Esophagus muscularis mucosa (tissue), 4 donors: Measurements from ENCODE around the gene GMDS. TPM values are rescaled to one million over a fixed set of nuclear protein-coding genes. Genes with fewer than 3 reads are reported as not detected.

ENCODE experiments used
- DNase-seq: peaks from one replicate; pipeline ENCODE4 v3.0.0-alpha.2; 2017; ENCODE audit errors: extremely low spot score
- H3K27ac ChIP-seq, 4 donors: fragments of 200-600 bp; sonication (generic); replicated peaks in 1 of 4; 1 replicate in 3 of 4; 2 replicates in 1 of 4; pipeline ENCODE4 v1.5.1; 2016 to 2019; ENCODE audit warnings: mild to moderate bottlenecking in 1 of 4
- H3K27me3 ChIP-seq, 4 donors: fragments of 200-600 bp; sonication (generic); one replicate each; pipeline versions ENCODE4 v1.5.1 to v1.6.0; 2016 to 2019
- H3K36me3 ChIP-seq, 4 donors: fragments of 200-600 bp; sonication (generic); one replicate each; pipeline ENCODE4 v1.5.1; 2016 to 2019
- H3K4me1 ChIP-seq, 4 donors: fragments of 200-600 bp; sonication (generic); one replicate each; pipeline ENCODE4 v1.5.1; 2016 to 2019
- H3K4me3 ChIP-seq, 4 donors: fragments of 200-600 bp; sonication (generic); 1 replicate in 2 of 4; 2 replicates in 2 of 4; pipeline ENCODE4 v1.5.1; 2016 to 2019; ENCODE audit warnings: mild to moderate bottlenecking in 4 of 4, moderate library complexity in 1 of 4
- H3K9me3 ChIP-seq, 4 donors: fragments of 200-600 bp; sonication (generic); 1 replicate in 3 of 4; 2 replicates in 1 of 4; pipeline ENCODE4 v1.5.1; 2016 to 2019
- CTCF ChIP-seq, 3 experiments: fragments of 200-600 bp in 2 of 3; fragments of 450-650 bp in 1 of 3; sonication (generic) in 2 of 3; IDR thresholded peaks; one replicate each; pipeline ENCODE4 v1.5.1; 2017 to 2019; ENCODE audit warnings: antibody characterized with exemption in 3 of 3, mild to moderate bottlenecking in 2 of 3, moderate library complexity in 1 of 3
- EP300 ChIP-seq: sonication (generic); formaldehyde crosslinking; IDR thresholded peaks from one replicate; pipeline ENCODE4 v1.6.1; 2017; ENCODE audit warnings: antibody characterized with exemption
- POLR2A ChIP-seq: fragments of 450-650 bp; IDR thresholded peaks from one replicate; pipeline ENCODE4 v1.6.1; 2017; ENCODE audit warnings: antibody characterized with exemption, moderate library complexity, mild to moderate bottlenecking, low read depth
- POLR2AphosphoS5 ChIP-seq, 2 donors: sonication (generic); formaldehyde crosslinking; IDR thresholded peaks; one replicate each; pipeline ENCODE4 v1.6.1; 2017; ENCODE audit warnings: antibody characterized with exemption in 2 of 2
- WGBS: methylation state at CpG from one replicate; pipeline ENCODE4 v1.1.5; 2018; 5-methylcytosine and 5-hydroxymethylcytosine counted together
- intact Hi-C: fragments of 100-400 bp; cut with DNase I; formaldehyde crosslinking; loops from one replicate; pipeline ENCODE4 v1.15.1; 2023
- total RNA-seq, 4 donors: library from RNA; depleted of rRNA; stranded (reverse); fragments of >200 nt; gene quantifications; one replicate each; pipeline versions ENCODE4 v1.1.0 to v1.2.1, GENCODE V29; 2016

GMDS gene
- total RNA-seq, 4 donors from 2014 or later: 3.6 to 14.1 (median 6.0) TPM

GRCh38 chr6:1607516-1608221, 637.7 kb downstream of the GMDS start:
- H3K4me1 ChIP-seq: peaks cover 21 to 65% (median 59%) of the 10 kb centered on the region in 4 donors
- intact Hi-C loops: loop anchor here (5.0 kb wide), 1 partner anchor 1085 kb away; no protein-coding TSS in a partner anchor
- no peak for DNase-seq
- H3K27me3 ChIP-seq: peaks cover 11 to 83% (median 41%) of the 10 kb centered on the region in 4 donors
- H3K27ac ChIP-seq: no peak overlapping the region
- TF ChIP-seq EP300 (no peak), CTCF (IDR thresholded peaks at IDR 0.05) (no peak), POLR2A (no peak)
- peak overlapping the region in 1 of 4 donors; percentile 5 for H3K4me3 ChIP-seq
- 73% methylated on average over 23 of the region's 32 CpGs for WGBS
- no peaks in the 10 kb centered on the region for H3K36me3 ChIP-seq
- no peaks in the 10 kb centered on the region for H3K9me3 ChIP-seq

DNA sequence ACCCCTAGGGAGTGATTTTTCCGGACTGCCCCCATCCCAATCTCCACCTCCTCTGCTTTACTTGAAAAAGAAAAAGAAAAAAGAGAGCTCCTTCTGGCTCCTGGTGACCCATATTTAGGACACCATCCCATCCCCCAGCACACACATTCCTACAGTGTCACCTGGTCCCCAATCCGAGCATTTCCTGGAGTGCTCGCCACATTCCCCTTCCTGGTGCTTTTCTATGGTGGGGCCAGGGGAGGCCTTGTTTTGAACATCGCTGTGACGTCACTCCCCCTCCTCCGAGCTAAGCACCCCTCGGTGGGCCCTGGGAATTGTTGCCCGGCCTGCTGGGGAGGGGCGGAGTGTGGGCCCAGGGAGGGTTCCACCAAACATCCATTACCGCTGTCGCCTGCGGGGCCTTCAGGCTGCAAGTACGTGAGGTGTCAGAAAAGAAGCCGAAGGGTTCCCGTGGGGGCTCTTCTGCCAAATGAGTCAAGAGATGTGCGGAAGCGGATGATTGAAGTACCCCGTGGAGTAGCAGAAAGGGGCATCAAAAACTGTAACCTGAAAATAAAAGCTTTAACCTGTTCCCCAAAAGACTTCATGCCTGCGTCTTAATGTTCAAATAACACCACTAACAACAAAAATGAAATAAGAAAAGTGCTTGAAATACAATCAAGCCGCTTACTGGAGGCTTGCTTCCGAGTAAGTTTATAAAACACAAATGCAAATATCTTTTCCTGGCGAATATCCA, 638.5 kb downstream of the GMDS start:
- 55% methylated on average over 19 of the region's 22 CpGs for WGBS
- Histone ChIP-seq H3K36me3 (no peaks in the 10 kb centered on the region), H3K27me3 (peaks cover 11 to 83% (median 41%) of the 10 kb centered on the region in 4 donors), H3K9me3 (no peaks in the 10 kb centered on the region), H3K4me3 (no peak overlapping the region), H3K4me1 (peaks cover 21 to 59% (median 53%) of the 10 kb centered on the region in 4 donors), H3K27ac (no peak overlapping the region)
- TF ChIP-seq EP300 (no peak), POLR2AphosphoS5 (IDR thresholded peaks at IDR 0.05) (no peak), POLR2A (no peak), CTCF (IDR thresholded peaks at IDR 0.05) (no peak)
- intact Hi-C loops: loop anchor here (5.0 kb wide), 1 partner anchor 1085 kb away; no protein-coding TSS in a partner anchor
- no peak for DNase-seq

DNA sequence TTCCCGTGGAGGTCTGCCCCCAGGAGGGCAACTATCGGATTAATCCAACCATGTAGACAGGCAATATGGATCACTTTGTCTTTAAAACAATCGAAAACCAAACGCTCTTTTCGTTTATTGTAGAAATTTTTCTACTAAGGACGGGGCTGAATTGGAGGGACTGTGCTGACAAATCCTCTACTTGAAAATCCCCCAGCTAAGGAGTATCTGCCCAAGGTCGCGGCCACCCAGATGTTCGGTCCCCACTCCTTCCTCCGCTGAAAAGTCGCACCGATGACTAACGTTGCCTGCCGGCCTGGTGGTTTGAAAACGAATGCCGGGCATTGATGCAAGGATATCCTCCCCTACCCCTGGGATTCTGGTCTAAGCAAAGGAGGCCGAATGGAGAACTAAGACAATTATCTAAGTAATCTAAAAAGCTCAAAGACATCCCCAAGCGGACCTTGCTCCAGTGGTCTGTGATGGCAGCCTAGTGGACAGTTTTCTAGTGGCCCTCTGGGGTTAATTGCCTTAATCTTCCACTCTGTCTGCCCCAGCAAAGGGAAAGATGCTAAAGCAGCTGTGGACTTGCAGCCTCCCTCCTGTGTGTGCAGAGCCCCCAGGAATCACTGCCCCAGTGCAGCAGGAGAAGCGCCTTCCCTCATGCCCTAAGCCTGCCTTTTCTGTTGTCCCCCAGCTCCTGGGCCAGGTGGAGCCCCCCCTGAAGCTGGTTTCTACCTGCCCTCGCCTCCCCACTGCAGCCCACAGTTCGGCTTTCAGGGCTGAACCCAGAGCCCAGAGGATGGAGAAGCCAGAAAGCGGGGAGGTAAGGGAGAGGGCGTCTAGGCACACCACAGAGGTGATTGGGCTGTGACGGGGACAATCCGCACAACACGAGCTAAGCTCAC, 639.3 kb downstream of the GMDS start:
- no peak for TF ChIP-seq POLR2AphosphoS5 (IDR thresholded peaks at IDR 0.05)
- no peak for TF ChIP-seq CTCF (IDR thresholded peaks at IDR 0.05)
- no peak for TF ChIP-seq EP300
- no peak for TF ChIP-seq POLR2A
- no peaks in the 10 kb centered on the region for H3K9me3 ChIP-seq
- no peak for DNase-seq
- H3K36me3 ChIP-seq: no peaks in the 10 kb centered on the region
- peaks cover 11 to 85% (median 39%) of the 10 kb centered on the region in 4 donors for H3K27me3 ChIP-seq
- intact Hi-C loops: loop anchor here (2.0 to 5.0 kb wide), 4 partner anchors 499 to 1086 kb away; no protein-coding TSS in a partner anchor
- H3K27ac ChIP-seq: no peak overlapping the region
- 63% methylated on average over 26 of the region's 26 CpGs for WGBS
- H3K4me3 ChIP-seq: no peak overlapping the region
- H3K4me1 ChIP-seq: peaks cover 21 to 53% (median 47%) of the 10 kb centered on the region in 4 donors

- intact Hi-C loops: loop anchor here (2.0 to 5.0 kb wide), 4 partner anchors 500 to 1087 kb away; no protein-coding TSS in a partner anchor
- Histone ChIP-seq H3K4me3 (peak overlapping the region; percentile 57 to 68 (median 60)), H3K27ac (no peak overlapping the region), H3K4me1 (peaks cover 21 to 45% (median 39%) of the 10 kb centered on the region in 4 donors), H3K36me3 (no peaks in the 10 kb centered on the region), H3K9me3 (no peaks in the 10 kb centered on the region), H3K27me3 (peaks cover 11 to 88% (median 39%) of the 10 kb centered on the region in 4 donors)
- no peak for DNase-seq
- WGBS: 54% methylated on average over 26 of the region's 65 CpGs
- TF ChIP-seq EP300: no peak
- TF ChIP-seq POLR2A: no peak
- TF ChIP-seq CTCF (IDR thresholded peaks at IDR 0.05): no peak
- TF ChIP-seq POLR2AphosphoS5 (IDR thresholded peaks at IDR 0.05): no peak
Observed at GRCh38 chr6:1605004-1605892, 640.2 kb downstream of the GMDS start.
